ENCODE results near the gene ARCN1. TPM values are rescaled to one million over a fixed set of nuclear protein-coding genes. Genes with fewer than 3 reads are reported as not detected.

The ARCN1 gene
- total RNA-seq, 1 donor from 2014 or later, result 112 TPM

DNA sequence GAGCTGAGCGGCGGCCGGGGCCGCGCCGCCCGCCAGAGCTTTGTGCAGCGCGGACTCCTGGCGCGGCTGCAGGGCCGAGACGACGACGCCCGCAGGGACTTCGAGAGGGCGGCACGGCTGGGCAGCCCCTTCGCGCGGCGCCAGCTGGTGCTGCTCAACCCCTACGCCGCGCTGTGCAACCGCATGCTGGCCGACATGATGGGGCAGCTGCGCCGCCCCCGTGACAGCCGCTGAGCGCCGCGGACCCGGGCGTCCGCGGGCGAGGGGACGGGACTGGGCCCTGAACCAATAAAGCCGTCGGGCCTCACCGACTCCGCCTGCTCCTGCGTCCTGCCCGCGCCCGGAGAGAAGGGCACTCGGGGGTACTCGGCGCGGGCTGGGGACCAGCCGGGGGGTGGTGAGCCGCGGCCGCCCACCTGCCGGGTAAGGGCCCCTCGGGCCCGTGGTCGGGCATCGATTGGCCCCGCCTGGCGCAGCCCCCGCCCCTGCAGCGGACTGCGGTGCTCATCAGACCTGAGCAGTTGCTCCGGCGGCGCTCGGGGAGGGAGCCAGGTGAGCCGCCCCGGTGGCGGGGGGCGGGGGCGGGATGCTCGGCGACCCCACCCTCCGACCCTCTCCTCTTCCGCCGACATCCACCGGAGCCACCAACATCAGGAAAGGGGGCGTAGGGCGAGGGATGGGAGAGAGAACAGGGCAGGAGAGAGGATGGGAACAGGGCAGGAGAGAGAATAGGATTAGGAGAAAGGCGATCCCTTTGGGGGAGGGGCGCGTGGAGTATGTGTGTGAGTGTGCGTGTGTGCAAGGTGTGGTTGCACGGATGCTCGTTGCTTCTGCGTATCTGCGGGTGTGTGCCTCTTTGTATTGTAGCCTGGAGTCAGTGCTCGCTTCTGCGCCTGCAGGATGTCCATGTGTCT is 41.3 kb upstream of the ARCN1 start, which contains the start of gene TMEM25:
Gene TMEM25 (plus strand): TSS at position 510 of the 914 bp plus-strand sequence. CDS start 610 bp downstream, outside the sequence.
- Histone ChIP-seq H3K4me1 (peaks cover 24% of the 10 kb centered on the region), H3K79me2 (ENCODE audit: low read depth) (peaks cover 11% of the 10 kb centered on the region), H3K9me3 (ENCODE audit: low read depth) (no peaks in the 10 kb centered on the region), H3K4me2 (peak within 1 kb of the TSS; percentile 81), H3K36me3 (no peaks in the 10 kb centered on the region), H3F3A (ENCODE audit: low read depth) (peaks cover 38% of the 10 kb centered on the region), H3K4me3 (peak within 1 kb of the TSS; percentile 94), H3K27me3 (no peaks in the 10 kb centered on the region), H4K20me1 (ENCODE audit: low read depth) (no peaks in the 10 kb centered on the region), H3K27ac (no peak within 1 kb of the TSS), H3K9ac (peak within 1 kb of the TSS; percentile 10), H2AFZ (replicated peaks) (peak within 1 kb of the TSS; percentile 95)
- Mint-ChIP-seq H3K27me3 (ENCODE audit: insufficient read depth, low read depth) (peaks cover 8% of the 10 kb centered on the region), H3K4me1 (peaks cover 29% of the 10 kb centered on the region), H3K27ac (peak within 1 kb of the TSS; percentile 68), H3K4me3 (peak within 1 kb of the TSS; percentile 98), H3K9me3 (peaks cover 2% of the 10 kb centered on the region), H3K36me3 (peaks cover 9% of the 10 kb centered on the region)
- TF ChIP-seq, protein P1, sequence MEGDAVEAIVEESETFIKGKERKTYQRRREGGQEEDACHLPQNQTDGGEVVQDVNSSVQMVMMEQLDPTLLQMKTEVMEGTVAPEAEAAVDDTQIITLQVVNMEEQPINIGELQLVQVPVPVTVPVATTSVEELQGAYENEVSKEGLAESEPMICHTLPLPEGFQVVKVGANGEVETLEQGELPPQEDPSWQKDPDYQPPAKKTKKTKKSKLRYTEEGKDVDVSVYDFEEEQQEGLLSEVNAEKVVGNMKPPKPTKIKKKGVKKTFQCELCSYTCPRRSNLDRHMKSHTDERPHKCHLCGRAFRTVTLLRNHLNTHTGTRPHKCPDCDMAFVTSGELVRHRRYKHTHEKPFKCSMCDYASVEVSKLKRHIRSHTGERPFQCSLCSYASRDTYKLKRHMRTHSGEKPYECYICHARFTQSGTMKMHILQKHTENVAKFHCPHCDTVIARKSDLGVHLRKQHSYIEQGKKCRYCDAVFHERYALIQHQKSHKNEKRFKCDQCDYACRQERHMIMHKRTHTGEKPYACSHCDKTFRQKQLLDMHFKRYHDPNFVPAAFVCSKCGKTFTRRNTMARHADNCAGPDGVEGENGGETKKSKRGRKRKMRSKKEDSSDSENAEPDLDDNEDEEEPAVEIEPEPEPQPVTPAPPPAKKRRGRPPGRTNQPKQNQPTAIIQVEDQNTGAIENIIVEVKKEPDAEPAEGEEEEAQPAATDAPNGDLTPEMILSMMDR (IDR thresholded peaks at IDR 0.05), result no peak
- peak; percentile 38 for TF ChIP-seq EZH2 (IDR thresholded peaks at IDR 0.05)
- peak; percentile 26 for TF ChIP-seq EZH2phosphoT487 (IDR thresholded peaks at IDR 0.05)
- peak; percentile 87 for DNase-seq (ENCODE audit: low spot score)

DNA sequence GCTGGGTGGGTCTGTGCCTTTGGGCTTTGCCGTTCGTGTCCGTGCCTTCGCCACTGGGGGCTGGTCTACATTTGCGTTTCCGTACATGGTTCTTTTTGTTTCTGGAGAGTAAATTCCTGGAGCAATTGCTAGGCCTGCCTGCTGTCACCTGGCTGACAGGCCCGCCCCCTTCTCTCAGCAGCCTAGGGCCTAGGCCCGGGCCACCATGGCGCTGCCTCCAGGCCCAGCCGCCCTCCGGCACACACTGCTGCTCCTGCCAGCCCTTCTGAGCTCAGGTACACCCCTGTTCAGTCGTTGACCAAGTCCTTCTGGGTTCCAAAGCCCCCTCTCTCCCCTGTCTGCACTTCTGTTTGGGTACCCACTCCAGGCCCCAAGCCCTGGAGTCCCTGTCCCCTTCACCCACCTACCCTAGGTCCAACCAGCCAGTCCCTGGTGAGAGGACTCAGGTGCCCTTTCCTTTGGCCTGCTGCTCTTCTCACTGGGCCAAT is 40.6 kb upstream of the ARCN1 start:
- Mint-ChIP-seq H3K4me1 (peaks cover 29% of the 10 kb centered on the region), H3K4me3 (peak overlapping the region; percentile 98), H3K27ac (peak overlapping the region; percentile 68), H3K9me3 (peaks cover 2% of the 10 kb centered on the region), H3K27me3 (ENCODE audit: insufficient read depth, low read depth) (peaks cover 8% of the 10 kb centered on the region), H3K36me3 (peaks cover 9% of the 10 kb centered on the region)
- Histone ChIP-seq H3K4me3 (peak overlapping the region; percentile 94), H3K79me2 (ENCODE audit: low read depth) (peaks cover 11% of the 10 kb centered on the region), H3F3A (ENCODE audit: low read depth) (peaks cover 31% of the 10 kb centered on the region), H3K9me3 (ENCODE audit: low read depth) (no peaks in the 10 kb centered on the region), H3K4me1 (peaks cover 24% of the 10 kb centered on the region), H3K27me3 (no peaks in the 10 kb centered on the region), H2AFZ (replicated peaks) (peak overlapping the region; percentile 95), H3K4me2 (peak overlapping the region; percentile 81), H4K20me1 (ENCODE audit: low read depth) (no peaks in the 10 kb centered on the region), H3K36me3 (no peaks in the 10 kb centered on the region), H3K27ac (no peak overlapping the region), H3K9ac (no peak overlapping the region)
- no peak for DNase-seq (ENCODE audit: low spot score)
- TF ChIP-seq EZH2 (IDR thresholded peaks at IDR 0.05), result no peak
- TF ChIP-seq, protein P1 (IDR thresholded peaks at IDR 0.05), result no peak
- no peak for TF ChIP-seq EZH2phosphoT487 (IDR thresholded peaks at IDR 0.05)

DNA sequence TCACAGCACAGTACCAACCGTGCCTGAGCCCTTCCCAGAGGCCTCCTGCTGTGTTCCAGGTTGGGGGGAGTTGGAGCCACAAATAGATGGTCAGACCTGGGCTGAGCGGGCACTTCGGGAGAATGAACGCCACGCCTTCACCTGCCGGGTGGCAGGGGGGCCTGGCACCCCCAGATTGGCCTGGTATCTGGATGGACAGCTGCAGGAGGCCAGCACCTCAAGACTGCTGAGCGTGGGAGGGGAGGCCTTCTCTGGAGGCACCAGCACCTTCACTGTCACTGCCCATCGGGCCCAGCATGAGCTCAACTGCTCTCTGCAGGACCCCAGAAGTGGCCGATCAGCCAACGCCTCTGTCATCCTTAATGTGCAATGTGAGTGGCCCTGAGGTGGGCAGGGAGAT is 40.1 kb upstream of the ARCN1 start:
- Histone ChIP-seq H3K9me3 (ENCODE audit: low read depth) (no peaks in the 10 kb centered on the region), H3K79me2 (ENCODE audit: low read depth) (peaks cover 11% of the 10 kb centered on the region), H3K4me1 (peaks cover 24% of the 10 kb centered on the region), H3K4me2 (peak overlapping the region; percentile 81), H3K36me3 (no peaks in the 10 kb centered on the region), H3K27ac (no peak overlapping the region), H3K4me3 (peak overlapping the region; percentile 94), H2AFZ (replicated peaks) (no peak overlapping the region), H3F3A (ENCODE audit: low read depth) (peaks cover 26% of the 10 kb centered on the region), H3K27me3 (no peaks in the 10 kb centered on the region), H4K20me1 (ENCODE audit: low read depth) (no peaks in the 10 kb centered on the region), H3K9ac (no peak overlapping the region)
- TF ChIP-seq, protein P1 (IDR thresholded peaks at IDR 0.05), result no peak
- TF ChIP-seq EZH2phosphoT487 (IDR thresholded peaks at IDR 0.05), result no peak
- TF ChIP-seq EZH2 (IDR thresholded peaks at IDR 0.05), result no peak
- Mint-ChIP-seq H3K36me3 (peaks cover 9% of the 10 kb centered on the region), H3K27ac (no peak overlapping the region), H3K9me3 (peaks cover 2% of the 10 kb centered on the region), H3K27me3 (ENCODE audit: insufficient read depth, low read depth) (peaks cover 8% of the 10 kb centered on the region), H3K4me1 (peaks cover 29% of the 10 kb centered on the region), H3K4me3 (peak overlapping the region; percentile 98)
- no peak for DNase-seq (ENCODE audit: low spot score)
